Stomach (tissue), 9 donors: ENCODE data around the gene KLHL29. TPM values are rescaled to one million over a fixed set of nuclear protein-coding genes. Genes with fewer than 3 reads are reported as not detected.

Experiments used
- DNase-seq, 2 donors: peaks; one replicate each; pipeline versions ENCODE4 v3.0.0 to v3.0.0-alpha.2; 2013 to 2019
- H3K27ac ChIP-seq, 5 donors: fragments of 200-600 bp in 4 of 5; sonication (generic) in 4 of 5; one replicate each; pipeline ENCODE4 v1.5.1; 2013 to 2019; ENCODE audit warnings: mild to moderate bottlenecking in 1 of 5, moderate library complexity in 1 of 5
- H3K27me3 ChIP-seq, 3 donors: fragments of 200-600 bp; sonication (generic); one replicate each; pipeline ENCODE4 v1.5.1; 2017 to 2019; ENCODE audit warnings: mixed run types in 1 of 3
- H3K36me3 ChIP-seq, 4 donors: fragments of 200-600 bp; sonication (generic); 1 replicate in 3 of 4; 2 replicates in 1 of 4; pipeline ENCODE4 v1.5.1; 2016 to 2019
- H3K4me1 ChIP-seq, 4 donors: fragments of 200-600 bp; sonication (generic); one replicate each; pipeline ENCODE4 v1.5.1; 2016 to 2019
- H3K4me3 ChIP-seq, 4 donors: fragments of 200-600 bp; sonication (generic) in 3 of 4; one replicate each; pipeline ENCODE4 v1.5.1; 2016 to 2019; ENCODE audit warnings: mild to moderate bottlenecking in 1 of 4
- H3K9me3 ChIP-seq, 4 donors: fragments of 200-600 bp; sonication (generic); one replicate each; pipeline ENCODE4 v1.5.1; 2016 to 2019
- CTCF ChIP-seq, 7 experiments: fragments of 450-650 bp in 4 of 7; fragments of 200-600 bp in 3 of 7; sonication (generic) in 3 of 7; IDR thresholded peaks; one replicate each; pipeline ENCODE4 v1.5.1; 2016 to 2019; ENCODE audit warnings: antibody characterized with exemption in 7 of 7, control low read depth in 2 of 7, mild to moderate bottlenecking in 1 of 7
- EP300 ChIP-seq: sonication (generic); formaldehyde crosslinking; IDR thresholded peaks from one replicate; pipeline ENCODE4 v1.6.1; 2017; ENCODE audit warnings: antibody characterized with exemption
- POLR2A ChIP-seq, 4 donors: fragments of 450-650 bp; IDR thresholded peaks; one replicate each; pipeline ENCODE4 v1.6.1; 2016; ENCODE audit warnings: antibody characterized with exemption in 4 of 4, control low read depth in 2 of 4, mild to moderate bottlenecking in 1 of 4, moderate library complexity in 1 of 4
- POLR2AphosphoS5 ChIP-seq, 3 donors: sonication (generic); formaldehyde crosslinking; IDR thresholded peaks; one replicate each; pipeline ENCODE4 v1.6.1; 2016; ENCODE audit warnings: antibody characterized with exemption in 3 of 3
- WGBS, 5 donors: extraction: QIAGEN DNeasy Blood & Tissue Kit in 3 of 5; methylation state at CpG; one replicate each; pipeline versions ENCODE4 v1.1.5 to v1.1.7; 2013 to 2018; 5-methylcytosine and 5-hydroxymethylcytosine counted together
- intact Hi-C: fragments of 100-400 bp; cut with DNase I; formaldehyde crosslinking; loops from one replicate; pipeline ENCODE4 v1.15.1; 2023; ENCODE audit warnings: low total_unique reads
- polyA plus RNA-seq, 3 donors: library from polyadenylated mRNA; stranded (reverse); fragments of 200-250 nt; gene quantifications; one replicate each; pipeline ENCODE4 v1.2.3, GENCODE V29; 2013
- total RNA-seq, 5 donors: library from RNA; depleted of rRNA; stranded (reverse); fragments of >200 nt; gene quantifications; one replicate each; pipeline versions ENCODE4 v1.1.0 to v1.2.3, GENCODE V29; 2014 to 2016
- donor health status: healthy with polysubstance abuse.
- donor health status: Bipolar disorder and iron deficiency.
- donor health status: healthy.

The KLHL29 gene
- total and polyA plus RNA-seq, 8 donors, result under 0.01 to 6.6 (median 1.3) TPM

DNA sequence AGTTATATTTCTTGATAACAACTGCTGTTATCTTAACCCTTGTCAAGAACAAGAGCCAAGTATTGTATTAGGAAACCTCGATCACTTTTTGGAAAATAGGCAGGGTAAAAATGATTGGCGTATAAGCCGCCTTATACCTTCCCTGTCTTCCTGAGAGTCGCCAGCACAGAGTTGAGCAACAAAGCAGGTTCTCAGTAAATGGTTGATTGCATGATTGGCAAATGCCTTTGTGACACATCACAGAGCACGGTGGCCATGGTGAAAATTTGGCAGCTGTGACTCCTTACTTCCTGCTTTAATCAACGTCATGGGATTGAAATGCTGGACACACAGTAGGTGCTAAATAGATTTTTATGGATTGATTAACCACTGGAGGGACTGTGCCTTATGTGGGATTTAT, 3.9 kb upstream of the KLHL29 start:
- intact Hi-C loops, result no loop called here
- Histone ChIP-seq H3K27me3 (peaks cover 0 to 44% (median 8%) of the 10 kb centered on the region in 3 donors), H3K4me1 (peaks cover 6 to 20% (median 13%) of the 10 kb centered on the region in 4 donors), H3K4me3 (no peak overlapping the region), H3K27ac (peak overlapping the region in 1 of 5 donors; percentile 13), H3K9me3 (no peaks in the 10 kb centered on the region), H3K36me3 (no peaks in the 10 kb centered on the region)
- TF ChIP-seq CTCF (IDR thresholded peaks at IDR 0.05), result no peak
- TF ChIP-seq POLR2A (IDR thresholded peaks at IDR 0.05), result no peak
- TF ChIP-seq EP300, result no peak
- TF ChIP-seq POLR2AphosphoS5 (IDR thresholded peaks at IDR 0.05), result peak in 1 of 3 donors; percentile 29
- peak; percentile 41 to 61 for DNase-seq
- WGBS, 5 donors, result 27 to 40% (median 35%) methylated on average over 6 of the region's 6 CpGs

DNA sequence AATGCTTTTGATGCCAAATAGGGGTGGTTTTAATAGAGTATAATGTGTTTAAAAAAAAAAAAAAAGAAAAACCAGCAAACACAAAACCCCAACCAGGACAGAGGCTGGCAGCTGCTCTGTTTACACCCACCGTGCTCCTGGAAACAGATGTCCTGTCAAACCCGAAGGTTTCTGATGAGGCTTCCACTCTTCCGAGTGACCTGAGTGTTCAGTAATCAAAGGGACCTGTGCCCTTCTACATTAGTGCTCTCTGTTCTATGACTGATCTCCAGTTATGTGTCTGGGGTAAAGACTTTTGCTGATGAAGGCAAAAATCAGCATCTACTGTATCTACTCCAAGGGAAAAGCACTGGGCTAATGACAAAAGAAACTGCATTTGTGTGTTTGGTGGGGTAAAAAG, 3.5 kb upstream of the KLHL29 start:
- peaks cover 10 to 24% (median 17%) of the 10 kb centered on the region in 4 donors for H3K4me1 ChIP-seq

GRCh38 chr2:23383100-23383499, 1.9 kb upstream of the KLHL29 start:
- 78 to 92% (median 86%) methylated on average over 4 of the region's 4 CpGs for WGBS, 5 donors
- intact Hi-C loops, result no loop called here
- TF ChIP-seq POLR2A (IDR thresholded peaks at IDR 0.05), result no peak
- TF ChIP-seq POLR2AphosphoS5 (IDR thresholded peaks at IDR 0.05), result no peak
- TF ChIP-seq EP300, result no peak
- TF ChIP-seq CTCF (IDR thresholded peaks at IDR 0.05), result no peak

More for the DNA sequence above, 3.5 kb upstream of the KLHL29 start:
- no peak for TF ChIP-seq POLR2A (IDR thresholded peaks at IDR 0.05)
- no peak for TF ChIP-seq CTCF (IDR thresholded peaks at IDR 0.05)
- no peak for TF ChIP-seq POLR2AphosphoS5 (IDR thresholded peaks at IDR 0.05)
- no peak for TF ChIP-seq EP300
- DNase-seq, result no peak
- intact Hi-C loops, result no loop called here
- no peaks in the 10 kb centered on the region for H3K36me3 ChIP-seq
- no peak overlapping the region for H3K4me3 ChIP-seq
- no peaks in the 10 kb centered on the region for H3K9me3 ChIP-seq
- no peak overlapping the region for H3K27ac ChIP-seq
- WGBS, 5 donors, result 29 to 39% (median 38%) methylated on average over 3 of the region's 3 CpGs
- peaks cover 0 to 48% (median 12%) of the 10 kb centered on the region in 3 donors for H3K27me3 ChIP-seq

GRCh38 chr2:23385351-23385747, 370 bp downstream of the KLHL29 start:
- peak overlapping the region; percentile 78 to 95 (median 82) for H3K27ac ChIP-seq
- no peaks in the 10 kb centered on the region for H3K9me3 ChIP-seq
- WGBS, 5 donors, result 1 to 3% (median 1%) methylated on average over 7 to 48 of the region's 52 CpGs; no CpG with 5 or more reads in 1 of the 5 donors
- peaks cover 0 to 65% (median 26%) of the 10 kb centered on the region in 3 donors for H3K27me3 ChIP-seq
- H3K4me1 ChIP-seq, result peaks cover 15 to 38% (median 27%) of the 10 kb centered on the region in 4 donors
- peak overlapping the region; percentile 71 to 85 (median 72) for H3K4me3 ChIP-seq
- H3K36me3 ChIP-seq, result no peaks in the 10 kb centered on the region
- DNase-seq, result peak in 1 of 2 donors; percentile 67
- intact Hi-C loops, result no loop called here
- TF ChIP-seq CTCF (IDR thresholded peaks at IDR 0.05), result no peak
- TF ChIP-seq EP300, result no peak
- no peak for TF ChIP-seq POLR2AphosphoS5 (IDR thresholded peaks at IDR 0.05)
- TF ChIP-seq POLR2A (IDR thresholded peaks at IDR 0.05), result no peak

More at GRCh38 chr2:23383100-23383499, 1.9 kb upstream of the KLHL29 start:
- Histone ChIP-seq H3K27me3 (peaks cover 0 to 62% (median 25%) of the 10 kb centered on the region in 3 donors), H3K4me1 (peaks cover 15 to 37% (median 26%) of the 10 kb centered on the region in 4 donors), H3K4me3 (no peak overlapping the region), H3K9me3 (no peaks in the 10 kb centered on the region), H3K27ac (no peak overlapping the region), H3K36me3 (no peaks in the 10 kb centered on the region)
- DNase-seq, result no peak
